ENCODE measurements around the gene C5orf63.
"Not testable (repeated sequence)": the region's sequence is repeated elsewhere in the genome, so short reads cannot be mapped to it uniquely, and the experiment has no call there.

C5orf63 gene

DNA sequence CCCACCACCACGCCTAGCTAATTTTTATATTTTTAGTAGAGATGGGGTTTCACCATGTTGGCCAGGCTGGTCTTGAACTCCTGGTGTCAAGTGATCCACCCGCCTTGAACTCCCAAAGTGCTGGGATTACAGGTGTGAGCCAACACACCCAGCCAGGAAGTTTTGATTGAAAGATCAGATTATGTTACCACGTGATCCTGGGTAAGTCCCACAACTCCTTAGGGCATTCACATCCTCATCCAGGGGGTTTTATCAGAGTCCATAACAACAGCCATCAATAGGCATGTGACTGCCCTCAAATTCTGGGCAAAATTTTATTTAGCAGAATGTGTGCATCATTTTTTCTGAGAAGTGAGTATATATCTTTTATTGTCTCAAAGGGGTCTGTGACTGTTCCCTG is 68.0 kb downstream of the C5orf63 start:
- DNase-seq: not testable (repeated sequence)

DNA sequence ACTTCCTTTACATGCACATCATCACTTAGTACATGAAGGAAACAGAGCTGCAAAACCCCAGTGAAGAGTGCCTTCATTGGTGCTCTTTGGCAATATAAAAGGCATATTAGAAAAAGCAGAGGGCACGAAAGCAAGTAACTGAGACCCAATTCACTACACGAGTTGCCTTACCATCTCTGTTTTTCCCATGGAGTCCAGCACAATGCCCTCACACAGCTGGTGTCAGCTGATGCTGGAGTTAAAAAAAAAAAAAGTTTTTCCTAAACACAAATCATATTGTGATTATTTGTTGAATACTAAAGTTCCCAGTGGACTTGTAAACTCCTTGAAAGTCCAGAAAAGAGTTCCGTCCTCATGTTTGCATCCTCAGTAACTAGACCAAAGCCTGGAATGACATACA is 68.6 kb downstream of the C5orf63 start:
- DNase-seq: no peak

DNA sequence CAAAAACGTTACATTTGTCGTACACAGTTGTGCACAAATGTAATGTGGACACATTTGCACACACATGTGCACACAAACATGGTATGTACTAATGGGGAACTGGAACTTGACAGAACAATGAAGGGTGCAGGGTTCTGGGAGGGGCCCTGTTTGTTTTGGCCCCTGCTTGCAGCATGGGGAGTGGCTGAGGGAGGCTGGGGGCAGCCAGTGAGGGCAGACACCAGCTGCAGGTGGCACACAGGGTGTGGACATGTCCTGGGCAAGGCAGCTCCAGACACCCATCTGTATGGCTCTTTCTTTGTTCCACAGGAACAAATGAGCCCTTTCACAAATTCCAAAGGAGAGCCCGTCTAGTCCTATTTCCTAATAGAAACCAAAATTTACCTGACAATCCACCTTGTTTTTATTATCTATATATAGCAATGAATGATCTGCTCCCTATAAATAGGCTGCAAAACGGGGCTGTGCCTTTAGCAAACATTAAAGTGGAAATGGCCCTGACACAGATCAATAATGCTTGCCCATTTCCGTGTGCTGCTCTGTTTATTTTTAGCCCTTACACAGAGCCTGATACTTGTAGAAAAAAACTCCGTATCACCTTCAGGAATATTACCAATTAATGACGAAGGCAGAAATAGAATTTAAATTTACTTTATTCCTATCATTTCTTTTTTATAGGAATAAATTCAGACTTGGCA is 69.4 kb downstream of the C5orf63 start:
- DNase-seq: no peak

DNA sequence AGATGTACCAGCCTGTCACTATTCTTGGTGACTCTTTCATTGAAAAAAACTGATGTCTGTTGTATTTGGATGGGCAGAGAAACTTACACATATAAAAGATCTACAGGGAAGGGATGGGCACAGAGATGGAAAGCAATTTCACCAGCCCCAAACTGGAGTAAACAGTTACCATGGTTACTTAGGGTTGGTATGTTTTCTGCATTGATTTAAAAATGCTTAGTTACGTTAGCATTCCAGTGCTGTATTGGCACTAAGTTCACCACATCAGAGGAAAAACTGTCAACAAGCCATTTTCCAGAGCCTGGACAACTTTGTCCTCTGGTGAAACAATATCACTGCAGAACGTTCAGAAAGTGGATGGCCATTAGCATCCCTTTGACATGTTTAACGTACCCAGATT is 70.9 kb downstream of the C5orf63 start:
- no peak for DNase-seq

DNA sequence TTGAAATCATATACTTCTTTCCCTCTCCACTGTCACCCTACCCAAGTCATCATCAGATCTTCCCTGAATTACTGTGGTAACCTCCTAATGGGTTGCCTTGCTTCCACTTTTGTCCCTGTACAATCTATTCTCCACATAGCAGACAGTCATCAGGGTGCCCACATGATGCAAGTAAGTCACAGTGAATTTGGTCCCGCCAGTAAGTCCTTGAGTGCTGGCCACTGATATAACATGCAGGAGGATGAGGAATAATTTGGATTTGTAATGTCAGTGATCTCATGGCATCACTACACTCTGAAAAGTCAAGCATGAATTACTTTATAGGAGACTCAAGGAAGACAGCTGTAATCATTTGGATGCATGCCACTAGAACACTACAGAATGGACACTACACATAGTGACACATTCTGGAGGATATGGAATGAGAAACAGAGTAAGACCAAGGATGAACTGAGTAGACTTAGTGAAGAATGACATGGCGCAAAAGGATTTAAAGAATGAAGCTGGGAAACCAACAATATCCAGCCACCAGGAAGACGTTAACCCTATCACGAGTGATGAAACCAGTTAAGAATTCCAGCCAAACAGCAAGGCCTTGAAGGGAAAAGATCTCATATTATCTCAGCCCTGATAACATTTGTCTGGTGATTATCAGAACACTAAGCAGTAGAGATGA is 71.5 kb downstream of the C5orf63 start:
- no peak for DNase-seq
